Measurements from ENCODE around the gene FOXK1.

DNA sequence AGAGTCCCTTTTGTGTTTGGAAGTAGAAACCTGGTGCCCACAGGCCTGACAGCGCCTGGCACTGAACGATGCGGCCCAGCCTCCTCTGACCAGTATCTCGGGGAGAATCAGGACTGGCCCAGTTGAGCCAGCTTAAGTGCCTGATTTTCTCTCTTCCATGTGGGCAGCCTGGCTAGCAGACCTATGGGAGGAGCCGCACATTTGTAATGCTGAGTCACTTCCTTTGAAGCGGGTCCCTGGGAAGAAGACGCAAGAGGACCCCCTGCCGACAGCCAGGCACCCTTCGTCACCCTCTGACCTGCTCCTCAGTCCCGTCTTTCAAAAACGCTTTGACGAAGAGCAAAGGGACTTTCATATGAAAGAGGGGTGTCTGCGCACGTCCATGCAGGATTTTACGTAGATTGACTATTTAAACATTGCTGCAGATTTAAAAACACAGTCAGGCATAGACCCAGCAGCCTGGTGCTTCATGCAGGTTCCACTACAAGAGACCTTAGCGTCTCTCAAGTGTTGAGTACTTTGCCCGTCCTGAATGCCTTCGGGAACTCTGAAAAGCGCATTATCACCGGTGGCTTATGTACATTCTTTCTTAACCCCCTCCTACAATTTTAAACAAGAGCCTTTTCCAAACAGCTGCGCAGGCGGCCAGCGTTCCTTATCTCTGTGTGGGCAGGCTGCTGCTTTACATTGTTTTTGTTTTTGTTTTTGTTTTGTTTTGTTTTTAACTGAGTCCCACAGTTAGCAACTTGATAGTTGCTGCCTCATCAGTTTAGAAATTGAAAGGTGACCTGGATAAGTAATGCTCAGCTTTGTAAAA, 56.8 kb downstream of the FOXK1 start:
- TF ChIP-seq, protein P1, sequence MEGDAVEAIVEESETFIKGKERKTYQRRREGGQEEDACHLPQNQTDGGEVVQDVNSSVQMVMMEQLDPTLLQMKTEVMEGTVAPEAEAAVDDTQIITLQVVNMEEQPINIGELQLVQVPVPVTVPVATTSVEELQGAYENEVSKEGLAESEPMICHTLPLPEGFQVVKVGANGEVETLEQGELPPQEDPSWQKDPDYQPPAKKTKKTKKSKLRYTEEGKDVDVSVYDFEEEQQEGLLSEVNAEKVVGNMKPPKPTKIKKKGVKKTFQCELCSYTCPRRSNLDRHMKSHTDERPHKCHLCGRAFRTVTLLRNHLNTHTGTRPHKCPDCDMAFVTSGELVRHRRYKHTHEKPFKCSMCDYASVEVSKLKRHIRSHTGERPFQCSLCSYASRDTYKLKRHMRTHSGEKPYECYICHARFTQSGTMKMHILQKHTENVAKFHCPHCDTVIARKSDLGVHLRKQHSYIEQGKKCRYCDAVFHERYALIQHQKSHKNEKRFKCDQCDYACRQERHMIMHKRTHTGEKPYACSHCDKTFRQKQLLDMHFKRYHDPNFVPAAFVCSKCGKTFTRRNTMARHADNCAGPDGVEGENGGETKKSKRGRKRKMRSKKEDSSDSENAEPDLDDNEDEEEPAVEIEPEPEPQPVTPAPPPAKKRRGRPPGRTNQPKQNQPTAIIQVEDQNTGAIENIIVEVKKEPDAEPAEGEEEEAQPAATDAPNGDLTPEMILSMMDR (IDR thresholded peaks at IDR 0.05) = no peak
- no peak for TF ChIP-seq ZFX (IDR thresholded peaks at IDR 0.05; ENCODE audit: borderline replicate concordance)

All from 22Rv1 (cell line).